Stimulated activated CD4-positive, alpha-beta T cell treated with anti-CD3 and anti-CD28 coated beads, TNF-alpha, amount 100 ng/mL, for 24 hours (primary cell): ENCODE results near the gene CCR9.
"Not testable (repeated sequence)": the region's sequence is repeated elsewhere in the genome, so short reads cannot be mapped to it uniquely, and the experiment has no call there.

Experiments used
- DNase-seq, 3 experiments: peaks; one replicate each; pipeline ENCODE4 v3.0.0-alpha.2; 2020; ENCODE audit warnings: low read depth in 3 of 3

The CCR9 gene, protein sequence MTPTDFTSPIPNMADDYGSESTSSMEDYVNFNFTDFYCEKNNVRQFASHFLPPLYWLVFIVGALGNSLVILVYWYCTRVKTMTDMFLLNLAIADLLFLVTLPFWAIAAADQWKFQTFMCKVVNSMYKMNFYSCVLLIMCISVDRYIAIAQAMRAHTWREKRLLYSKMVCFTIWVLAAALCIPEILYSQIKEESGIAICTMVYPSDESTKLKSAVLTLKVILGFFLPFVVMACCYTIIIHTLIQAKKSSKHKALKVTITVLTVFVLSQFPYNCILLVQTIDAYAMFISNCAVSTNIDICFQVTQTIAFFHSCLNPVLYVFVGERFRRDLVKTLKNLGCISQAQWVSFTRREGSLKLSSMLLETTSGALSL

DNA sequence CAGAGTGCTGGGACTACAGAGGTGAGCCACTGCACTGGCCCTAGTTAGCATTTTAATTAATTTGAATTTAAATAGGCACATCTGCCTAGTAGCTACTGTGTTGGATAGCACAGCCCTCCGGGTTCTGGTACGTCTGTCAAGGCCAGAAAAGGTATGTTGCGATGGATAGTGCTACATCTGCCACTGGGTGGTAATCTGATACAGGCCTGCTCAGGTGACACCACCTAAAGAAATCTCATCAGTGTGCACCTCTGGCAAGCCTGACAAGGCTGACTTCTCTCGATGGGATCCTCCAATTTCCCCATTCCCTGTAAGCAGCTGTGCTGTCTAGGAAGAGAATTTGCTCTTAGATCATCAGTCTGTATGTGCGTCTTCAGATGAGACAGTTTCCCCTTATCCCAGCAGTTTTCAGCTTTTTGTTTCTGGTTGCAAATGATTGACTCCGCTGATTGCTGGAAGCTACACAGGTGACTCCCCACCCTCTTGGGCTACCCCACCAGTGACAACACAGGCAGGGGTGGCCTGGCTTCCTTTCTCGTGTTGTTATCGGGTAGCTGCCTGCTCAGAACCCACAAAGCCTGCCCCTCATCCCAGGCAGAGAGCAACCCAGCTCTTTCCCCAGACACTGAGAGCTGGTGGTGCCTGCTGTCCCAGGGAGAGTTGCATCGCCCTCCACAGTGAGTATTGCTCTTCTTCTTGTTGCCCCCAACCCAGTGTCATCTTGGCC lies at the start of gene CCR9:
Gene CCR9 (plus strand): TSS at position 565 of the 727 bp plus-strand sequence. CDS start 8,391 bp downstream, outside the sequence.
- DNase-seq: no peak

DNA sequence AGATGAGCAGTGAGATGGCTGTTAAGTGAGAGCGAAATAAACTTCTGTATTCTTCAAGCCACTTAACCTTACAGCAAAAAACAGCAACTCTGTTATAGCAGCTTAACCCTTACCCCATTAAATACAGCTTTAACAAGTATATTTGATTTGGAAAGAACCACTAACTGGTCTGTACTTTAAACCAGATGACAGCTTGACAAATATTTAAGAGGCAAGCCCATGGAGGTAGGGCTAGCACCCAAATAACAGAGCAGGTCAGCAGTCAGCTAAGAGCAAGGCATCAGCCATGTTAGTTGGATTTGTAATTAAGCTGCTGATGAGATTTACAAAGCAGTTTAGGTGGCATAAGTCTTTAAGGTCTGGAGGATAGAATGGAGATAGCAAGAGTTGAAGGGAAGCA lies 47.9 kb upstream of the CCR9 start:
- DNase-seq: no peak

DNA sequence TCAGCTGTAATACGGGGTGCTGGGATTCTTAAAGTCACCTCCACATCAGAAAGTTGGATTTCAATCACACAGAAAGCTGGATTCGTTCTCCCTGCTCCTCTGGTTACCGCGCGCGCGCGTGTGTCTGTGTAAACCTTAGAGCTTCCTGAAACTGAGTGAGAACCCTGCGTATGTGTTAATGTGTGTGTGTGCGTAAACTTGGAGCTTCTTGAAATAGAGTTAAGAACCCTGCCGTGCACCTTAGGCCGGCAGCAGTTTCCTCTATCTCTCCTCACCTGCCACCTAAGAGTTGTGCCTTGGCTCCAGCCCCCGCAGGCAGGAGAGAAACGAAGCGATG lies 45.0 kb upstream of the CCR9 start:
- DNase-seq: peak in 1 of 3 experiments; percentile 4

DNA sequence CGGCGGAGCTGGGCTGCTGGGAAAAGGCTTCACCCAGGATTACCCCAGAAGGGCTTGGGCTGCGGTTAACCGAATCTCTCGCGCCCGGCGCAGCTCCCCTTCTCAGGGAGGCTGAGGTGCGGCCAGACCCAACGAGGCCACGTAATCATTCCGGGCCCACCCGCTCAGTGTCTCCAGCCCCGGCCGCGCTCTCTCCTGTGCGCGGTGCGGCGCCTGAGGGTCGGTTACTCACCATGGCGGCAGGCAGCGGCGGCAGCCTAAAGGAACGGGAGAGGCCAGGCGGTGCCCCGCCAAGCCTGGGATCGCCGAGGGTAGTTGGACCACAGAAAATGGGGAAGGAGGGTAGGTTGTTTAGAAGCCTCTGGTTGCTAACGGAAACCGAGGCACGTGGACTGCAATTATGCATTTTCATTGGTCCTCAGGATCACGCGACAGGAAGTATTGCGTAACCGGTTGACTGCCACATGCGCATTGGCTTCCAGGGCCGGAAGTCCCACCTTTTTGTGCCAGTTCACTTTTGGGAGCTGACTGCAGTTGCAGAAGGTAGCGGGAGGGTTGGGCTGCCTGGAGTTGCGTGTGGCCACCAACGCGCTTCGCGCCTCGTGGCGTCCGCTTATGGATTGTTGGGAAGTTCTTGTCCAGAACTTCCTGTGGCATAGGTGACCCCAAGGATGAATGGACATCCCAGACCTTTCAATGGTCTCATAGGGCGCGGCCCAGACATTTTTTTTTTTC lies 44.4 kb upstream of the CCR9 start, which contains the start of gene LZTFL1:
Gene LZTFL1 (minus strand): TSS at position 363 of the 735 bp plus-strand sequence. CDS start 128 bp downstream, at position 235.
- DNase-seq: peak; percentile 79 to 91 (median 87)

DNA sequence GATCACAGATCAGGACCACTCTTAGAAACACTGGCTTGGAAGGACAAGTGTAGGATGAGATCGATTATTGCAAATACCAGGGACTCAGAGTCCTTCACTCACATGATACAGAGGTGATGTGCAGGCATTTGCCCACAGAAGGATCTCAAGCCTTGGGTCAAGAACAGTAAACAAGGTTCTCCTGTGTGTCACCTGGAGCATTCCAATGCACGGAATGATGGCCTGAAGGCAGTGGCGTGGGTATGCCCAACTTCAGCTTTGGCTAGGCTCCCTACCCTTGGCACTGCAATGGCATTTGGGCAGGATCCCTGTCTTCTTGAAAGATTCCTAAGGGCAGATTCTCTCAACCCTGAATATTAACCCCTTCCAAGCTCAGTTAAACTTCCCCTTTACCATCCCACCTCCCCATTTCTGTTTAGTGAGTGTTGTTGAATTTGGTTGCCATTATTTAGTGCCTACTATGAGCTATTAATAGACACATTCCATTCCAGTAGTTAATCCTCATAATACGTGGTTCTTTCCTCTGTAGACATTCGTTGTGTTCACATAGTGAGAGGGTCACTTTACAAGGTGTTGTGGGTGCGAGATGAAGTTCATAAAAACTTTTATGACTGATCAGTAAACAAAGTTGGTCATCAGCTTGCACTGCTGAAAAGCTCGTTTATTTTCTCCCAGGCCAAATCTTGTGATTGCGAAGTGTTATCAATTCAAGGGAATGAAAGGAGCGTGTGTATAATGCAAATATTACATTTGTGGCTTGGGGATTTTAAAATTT lies 43.3 kb upstream of the CCR9 start:
- DNase-seq: no peak

DNA sequence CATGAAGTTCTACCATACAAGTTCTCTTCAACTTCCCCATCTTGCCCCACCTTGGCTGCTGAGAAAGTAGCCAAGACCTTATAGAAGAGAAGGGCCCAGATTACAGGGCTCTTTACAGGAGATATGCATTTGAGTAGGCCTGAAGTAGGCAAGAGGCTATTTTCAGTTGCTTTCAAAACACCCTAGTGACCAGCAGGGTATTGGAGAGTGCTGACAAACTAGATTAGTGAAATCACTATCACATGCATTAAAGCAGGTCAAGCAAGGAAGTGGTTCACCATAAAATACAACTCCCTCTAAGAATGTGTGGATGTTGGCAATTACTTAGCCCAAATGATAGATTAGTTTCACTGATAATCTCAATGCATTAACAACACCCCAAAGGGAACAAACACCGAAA lies 41.7 kb upstream of the CCR9 start:
- no peak for DNase-seq

DNA sequence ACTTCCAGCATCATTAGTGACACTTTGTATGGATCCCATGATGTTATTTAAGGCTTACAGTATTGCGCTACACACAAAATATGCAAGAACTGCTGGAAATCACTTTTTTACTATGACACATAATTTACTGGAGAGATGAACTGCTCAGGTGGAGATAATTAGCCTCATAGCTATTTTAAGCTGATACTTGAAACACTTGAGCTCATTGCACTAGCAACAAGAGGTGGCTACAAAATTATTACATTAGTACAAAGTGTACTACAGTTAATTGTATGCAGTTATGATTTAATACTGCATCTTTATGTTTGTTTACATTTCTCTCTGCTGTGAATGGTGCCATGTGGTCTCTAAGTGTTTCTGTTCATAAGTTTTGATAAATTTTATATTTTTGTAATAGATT lies 38.0 kb upstream of the CCR9 start:
- DNase-seq: no peak

DNA sequence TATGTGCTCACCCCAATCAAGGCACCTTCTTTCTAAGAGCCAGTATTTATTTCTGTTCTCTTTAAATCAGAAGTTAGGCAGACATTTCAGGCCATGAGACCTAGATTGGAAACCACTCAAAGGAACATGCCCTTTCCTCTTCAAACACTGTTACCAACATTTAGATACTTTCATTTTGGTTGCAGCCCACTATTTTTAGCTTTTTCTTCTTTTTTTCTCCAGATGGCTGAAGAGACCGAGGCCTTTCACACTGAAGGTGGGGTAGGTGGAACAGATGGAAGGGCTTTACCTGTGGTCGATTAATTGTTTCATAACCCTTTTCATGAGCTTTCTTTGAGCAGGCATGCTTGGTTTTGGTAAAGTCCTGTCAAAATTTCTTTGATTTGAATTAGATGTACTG lies 33.5 kb upstream of the CCR9 start:
- no peak for DNase-seq

DNA sequence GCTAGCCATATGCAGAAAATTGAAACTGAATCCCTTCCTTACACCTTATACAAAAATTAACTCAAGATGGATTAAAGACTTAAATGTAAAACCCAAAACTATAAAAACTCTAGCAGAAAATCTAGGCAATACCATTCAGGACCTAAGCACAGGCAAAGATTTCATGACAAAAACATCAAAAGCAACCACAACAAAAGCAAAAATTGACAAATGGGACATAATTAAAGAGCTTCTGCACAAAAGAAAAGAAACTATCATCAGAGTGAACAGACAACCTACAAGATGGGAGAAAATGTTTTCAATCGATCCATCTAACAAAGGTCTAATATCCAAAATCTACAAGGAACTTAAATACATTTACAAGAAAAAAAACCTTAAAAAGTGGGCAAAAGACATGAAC lies 30.0 kb upstream of the CCR9 start:
- DNase-seq: not testable (repeated sequence)

DNA sequence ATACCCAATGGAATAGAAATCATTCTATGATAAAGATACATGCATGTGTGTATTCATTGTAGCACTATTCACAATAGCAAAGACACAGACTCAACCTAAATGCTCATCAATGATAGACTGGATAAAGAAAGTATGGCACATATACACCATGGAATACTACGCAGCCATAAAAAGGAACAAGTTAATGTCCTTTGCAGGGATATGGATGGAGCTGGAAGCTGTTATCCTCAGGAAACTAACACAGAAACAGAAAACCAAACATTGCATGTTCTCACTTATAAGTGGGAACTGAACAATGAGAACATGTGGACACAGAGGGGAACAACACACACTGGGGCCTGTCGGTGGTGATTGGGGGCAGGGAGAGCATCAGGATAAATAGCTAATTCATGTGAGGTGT lies 29.3 kb upstream of the CCR9 start:
- not testable (repeated sequence) for DNase-seq

DNA sequence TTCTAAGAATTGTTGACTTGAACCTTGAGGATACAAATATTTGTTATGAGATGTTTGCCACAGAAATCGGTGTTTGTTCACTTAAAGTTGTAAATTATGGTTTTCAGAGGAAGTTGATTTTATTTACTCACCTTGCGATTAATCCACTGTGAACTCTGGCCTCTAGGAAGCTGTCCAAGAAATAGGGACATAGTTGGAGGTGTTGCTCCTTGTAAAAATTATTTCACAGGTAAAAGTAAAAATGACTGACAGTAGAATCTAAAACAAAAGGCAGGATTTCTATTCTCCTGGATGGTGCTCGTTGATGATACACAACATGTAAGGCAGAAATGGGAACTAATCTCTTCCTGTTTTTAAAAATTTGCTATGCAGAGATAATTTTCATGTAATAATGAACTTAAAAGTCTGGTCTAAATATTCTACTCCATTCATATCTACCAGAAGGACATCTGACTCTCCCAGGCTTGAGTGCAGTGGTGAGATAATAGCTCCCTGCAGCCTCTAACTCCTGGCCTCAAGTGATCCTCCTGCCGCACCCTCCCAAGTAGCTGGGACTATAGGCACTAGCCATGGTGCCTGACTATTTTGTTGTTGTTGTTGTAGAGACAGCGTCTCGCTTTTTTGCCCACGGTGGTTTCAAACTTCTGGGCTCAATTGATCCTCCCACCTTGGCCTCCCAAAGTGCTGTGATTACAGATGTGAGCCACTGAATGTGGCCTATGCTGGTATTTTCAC lies 27.4 kb upstream of the CCR9 start:
- no peak for DNase-seq

DNA sequence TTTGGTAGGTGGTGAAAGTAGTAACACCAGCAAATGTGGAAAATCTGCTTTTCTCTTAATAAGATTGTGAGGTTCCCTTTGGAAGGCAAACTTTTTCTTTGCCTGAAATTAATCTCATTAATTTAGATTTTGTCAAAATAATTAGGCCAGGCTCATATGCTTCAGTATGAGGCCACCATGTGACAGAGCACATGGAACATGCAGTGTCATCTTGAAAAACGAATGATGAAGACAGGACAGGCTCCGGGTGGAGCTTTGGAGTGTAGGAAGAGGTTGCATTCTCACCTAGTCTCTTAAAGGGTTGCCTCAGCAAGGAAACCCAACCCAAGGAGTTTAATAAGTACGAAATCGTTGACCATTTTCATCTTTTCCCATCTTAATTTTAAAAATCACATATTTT lies 25.9 kb upstream of the CCR9 start:
- DNase-seq: no peak

DNA sequence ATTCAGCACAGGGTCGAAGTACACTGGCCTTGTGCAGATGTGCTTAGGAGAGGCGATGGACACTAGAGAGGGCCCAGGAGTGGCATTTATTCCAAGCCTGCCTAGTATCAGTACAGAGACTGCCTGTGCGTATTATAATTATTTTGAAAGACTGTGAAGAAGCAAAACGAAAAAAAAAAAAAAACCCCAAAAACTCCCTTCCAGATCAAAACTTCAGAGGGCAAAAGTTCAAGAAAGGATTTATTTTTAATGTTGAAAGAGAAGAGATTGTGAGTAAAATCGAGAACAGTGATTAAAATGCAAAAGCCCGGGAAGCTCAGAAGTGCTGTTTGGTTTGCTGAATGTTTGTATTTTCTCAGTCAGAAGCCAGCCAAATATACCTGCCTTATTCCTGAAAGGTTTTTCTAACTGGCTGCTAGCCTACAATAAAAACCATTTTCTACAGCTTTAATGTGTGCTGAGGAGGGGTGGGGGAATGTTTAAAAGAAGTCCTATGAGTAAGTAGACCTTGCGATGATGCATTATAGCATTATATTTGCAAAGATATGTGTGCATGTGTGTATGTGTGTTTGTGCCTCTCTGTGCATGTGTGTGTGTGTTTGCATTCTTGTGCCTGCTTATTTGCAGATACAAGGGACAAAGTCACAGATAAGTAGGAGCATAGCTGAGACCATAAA lies 25.2 kb upstream of the CCR9 start:
- no peak for DNase-seq

DNA sequence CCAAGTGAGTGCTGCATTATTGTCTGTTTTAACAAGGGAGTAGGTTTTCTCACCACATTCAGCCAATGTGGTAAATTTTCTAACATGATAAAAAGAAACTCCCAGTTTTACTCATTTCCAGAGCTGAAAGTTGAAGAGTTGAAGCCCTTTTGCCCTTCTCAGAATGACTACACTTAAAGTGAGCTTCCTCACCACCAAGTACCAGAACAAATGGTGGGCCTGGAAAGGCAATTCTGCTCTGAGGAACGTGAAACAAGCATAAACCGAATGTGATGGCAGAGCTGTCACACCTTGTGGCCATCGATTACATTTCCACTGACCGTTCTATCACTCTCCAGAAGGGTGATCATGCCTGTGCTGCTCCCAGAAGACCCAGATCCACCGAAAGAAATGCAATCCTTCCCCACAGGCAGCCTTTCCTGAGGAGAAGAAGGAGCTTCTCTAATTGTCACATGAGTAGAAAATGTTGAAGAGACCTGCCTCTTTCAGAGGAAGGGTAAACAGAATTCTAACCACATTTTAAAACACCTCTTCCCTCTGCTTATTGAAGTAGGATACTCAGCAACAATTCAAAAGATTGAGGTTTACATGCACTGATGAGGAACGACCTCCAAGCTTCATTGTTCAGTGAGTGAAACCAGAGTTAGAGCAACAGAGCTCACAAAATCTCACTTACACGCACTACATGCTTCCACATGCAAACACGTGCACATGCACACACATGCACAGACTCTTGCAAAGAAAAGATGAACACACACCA lies 21.4 kb upstream of the CCR9 start:
- peak in 1 of 3 experiments; percentile 16 for DNase-seq

DNA sequence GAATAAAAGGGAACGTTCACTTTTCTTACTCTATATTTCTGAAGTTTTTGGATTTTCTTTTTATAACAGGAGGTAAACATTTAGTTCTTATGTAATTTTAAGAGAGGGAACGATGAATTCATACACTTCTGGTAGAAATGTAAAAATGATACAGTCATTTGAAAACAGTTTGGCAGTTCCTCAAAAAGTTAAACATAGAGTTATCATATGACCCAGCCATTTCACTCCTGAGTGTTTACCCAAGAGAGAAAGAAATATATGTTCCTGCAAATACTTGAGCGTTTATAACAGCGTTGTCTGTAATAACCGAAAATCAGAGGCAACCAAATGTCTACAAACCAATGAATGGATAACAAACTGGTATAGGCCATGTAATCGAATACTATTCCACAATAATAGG lies 20.8 kb upstream of the CCR9 start:
- DNase-seq: no peak

DNA sequence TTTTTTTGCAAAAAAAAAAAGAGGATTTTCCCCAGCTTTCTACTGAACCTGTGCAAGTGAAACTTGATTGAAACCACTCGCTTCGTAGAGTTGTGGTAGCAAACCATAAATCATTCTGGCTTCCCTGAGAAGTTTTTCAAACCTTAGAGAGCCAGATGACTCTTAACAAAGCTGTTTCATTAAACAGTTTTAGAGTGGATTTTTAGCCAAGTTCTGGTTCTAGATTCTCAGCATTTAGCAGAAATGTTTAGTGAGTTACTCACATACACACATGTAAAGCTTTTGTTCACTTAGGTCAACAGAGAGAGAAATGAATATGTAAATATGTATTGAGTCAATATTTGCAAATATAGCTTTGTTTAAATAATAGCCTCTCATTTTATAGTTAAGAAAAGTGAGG lies 18.1 kb upstream of the CCR9 start:
- no peak for DNase-seq

DNA sequence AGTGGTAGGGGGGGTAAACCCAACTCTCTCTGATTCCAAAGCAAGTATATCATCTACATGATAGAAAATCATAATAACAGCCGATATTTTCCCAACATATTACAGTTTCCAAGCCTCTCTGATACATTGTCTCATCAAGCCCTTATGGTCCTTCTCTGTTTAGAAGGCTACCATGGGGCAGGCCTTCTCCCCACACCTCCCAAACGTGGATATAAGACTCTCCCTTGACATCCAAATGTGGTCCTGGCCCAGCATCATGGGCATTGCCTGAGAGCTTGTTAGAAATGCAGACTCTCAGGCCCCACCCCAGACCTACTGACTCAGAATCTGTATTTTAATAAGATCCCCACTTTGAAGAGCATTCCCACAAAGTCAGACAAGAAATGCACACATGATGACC lies 17.7 kb upstream of the CCR9 start:
- no peak for DNase-seq

DNA sequence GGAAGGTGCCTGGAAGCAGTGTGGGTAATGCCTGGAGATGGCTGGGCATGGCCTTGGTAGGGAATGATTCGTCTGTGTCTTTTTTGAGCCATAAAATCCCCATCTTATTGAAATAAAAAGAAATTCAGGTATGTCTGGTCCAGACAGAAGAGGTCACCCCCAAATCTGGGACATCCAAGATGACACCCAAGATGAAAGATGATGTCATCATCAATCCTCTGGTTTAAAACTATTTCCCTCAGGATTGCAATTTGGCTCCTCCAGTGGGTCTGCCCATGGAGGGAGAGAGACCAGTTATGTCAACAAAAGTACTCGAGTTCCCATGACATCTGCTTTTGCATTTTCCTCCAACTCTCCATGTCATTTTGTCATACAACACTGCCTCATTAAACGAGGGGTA lies 16.7 kb upstream of the CCR9 start:
- no peak for DNase-seq

DNA sequence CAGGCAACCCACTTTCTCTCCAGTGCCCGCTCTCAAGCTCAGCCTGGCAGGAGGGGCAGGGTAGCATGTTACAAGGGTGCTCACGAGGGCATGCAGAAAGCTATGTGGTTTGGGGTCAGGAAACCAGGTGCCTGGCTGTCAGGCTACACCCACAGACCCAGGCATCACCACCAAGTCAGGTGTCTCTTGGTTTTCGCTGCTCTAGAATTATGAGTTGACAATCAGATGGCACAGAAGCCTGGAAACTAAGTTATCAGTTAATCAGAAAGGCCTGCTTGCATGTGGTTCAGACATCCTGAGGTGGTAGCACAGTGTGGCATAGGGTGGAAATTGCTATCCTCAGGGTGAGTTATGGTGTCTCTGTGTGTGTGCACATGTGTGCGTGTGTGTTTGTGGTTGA lies 16.2 kb upstream of the CCR9 start:
- DNase-seq: peak in 2 of 3 experiments; percentile 11 to 19

DNA sequence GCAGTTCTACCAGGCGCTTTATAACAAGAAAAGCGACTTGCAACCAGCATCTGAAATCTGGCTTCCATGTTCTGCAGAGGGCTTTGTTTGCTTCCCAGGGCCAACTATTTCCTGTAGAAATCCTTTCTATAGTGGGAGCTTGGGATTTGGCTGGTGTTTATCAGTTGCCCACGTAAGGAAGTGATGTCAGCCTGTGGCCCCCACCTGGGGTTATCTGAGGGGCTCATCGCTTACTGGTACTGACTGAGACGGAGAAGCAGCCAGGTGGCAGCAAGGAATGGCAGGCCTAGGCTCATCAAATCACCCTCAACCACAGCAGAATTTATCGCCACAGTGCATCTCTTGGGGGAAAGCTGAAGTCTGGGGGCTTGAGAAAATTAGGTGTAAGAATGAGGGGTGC lies 14.6 kb upstream of the CCR9 start:
- DNase-seq: no peak
